DND-41 (cell line): Measurements from ENCODE around the gene DDX4.

Experiments used
- CTCF ChIP-seq: IDR thresholded peaks from 2 replicates; pipeline ENCODE4 v1.5.1; 2012; ENCODE audit warnings: borderline replicate concordance, low read length, moderate library complexity, mild to moderate bottlenecking; ENCODE audit not compliant: poor library complexity, severe bottlenecking; ENCODE audit errors: extremely low read depth
- EZH2 ChIP-seq: IDR thresholded peaks from 3 replicates; pipeline ENCODE4 v1.6.1; 2012; ENCODE audit warnings: borderline replicate concordance, low read depth, mild to moderate bottlenecking, moderate library complexity, low read length, inconsistent platforms; ENCODE audit not compliant: severe bottlenecking

GRCh38 chr5:55852503-55852902 lies 114.6 kb downstream of the DDX4 start:
- no peak for TF ChIP-seq CTCF
- TF ChIP-seq EZH2, result no peak
